ENCODE results near the gene TMEM187.

The TMEM187 gene

GRCh38 chrX:153995504-153995903 is 22.9 kb downstream of the TMEM187 start:
- Histone ChIP-seq H3K79me2 (no peaks in the 10 kb centered on the region), H2AFZ (no peak overlapping the region), H3K4me2 (ENCODE audit: low read length) (no peak overlapping the region), H3K36me3 (ENCODE audit: control insufficient read depth, insufficient read depth, low read length) (no peaks in the 10 kb centered on the region), H3K9ac (no peak overlapping the region), H3K4me1 (no peaks in the 10 kb centered on the region), H3K9me3 (ENCODE audit: control insufficient read depth, low read length) (no peaks in the 10 kb centered on the region), H3K4me3 (ENCODE audit: low read depth, low read length) (no peak overlapping the region), H3K27ac (no peak overlapping the region), H3K27me3 (ENCODE audit: control insufficient read depth, insufficient read depth, low read length) (no peaks in the 10 kb centered on the region)
- TF ChIP-seq CTCF (IDR thresholded peaks at IDR 0.05) = no peak

- no peaks in the 10 kb centered on the region for H3K4me1 ChIP-seq
- H3K9ac ChIP-seq = no peak overlapping the region
- H3K79me2 ChIP-seq = no peaks in the 10 kb centered on the region
- H3K4me2 ChIP-seq (ENCODE audit: low read length) = no peak overlapping the region
- no peak overlapping the region for H3K27ac ChIP-seq
- H3K36me3 ChIP-seq (ENCODE audit: control insufficient read depth, insufficient read depth, low read length) = no peaks in the 10 kb centered on the region
- H3K27me3 ChIP-seq (ENCODE audit: control insufficient read depth, insufficient read depth, low read length) = no peaks in the 10 kb centered on the region
- H3K4me3 ChIP-seq (ENCODE audit: low read depth, low read length) = no peak overlapping the region
- H2AFZ ChIP-seq = no peak overlapping the region
- H3K9me3 ChIP-seq (ENCODE audit: control insufficient read depth, low read length) = no peaks in the 10 kb centered on the region
- no peak for TF ChIP-seq CTCF (IDR thresholded peaks at IDR 0.05)
Observed at GRCh38 chrX:153999359-154000037, 26.9 kb downstream of the TMEM187 start.

- Histone ChIP-seq H3K4me3 (ENCODE audit: low read depth, low read length) (no peak overlapping the region), H2AFZ (no peak overlapping the region), H3K9me3 (ENCODE audit: control insufficient read depth, low read length) (no peaks in the 10 kb centered on the region), H3K9ac (no peak overlapping the region), H3K36me3 (ENCODE audit: control insufficient read depth, insufficient read depth, low read length) (no peaks in the 10 kb centered on the region), H3K27me3 (ENCODE audit: control insufficient read depth, insufficient read depth, low read length) (no peaks in the 10 kb centered on the region), H3K4me2 (ENCODE audit: low read length) (no peak overlapping the region), H3K27ac (no peak overlapping the region), H3K4me1 (no peaks in the 10 kb centered on the region), H3K79me2 (no peaks in the 10 kb centered on the region)
- no peak for TF ChIP-seq CTCF (IDR thresholded peaks at IDR 0.05)
Observed at GRCh38 chrX:154000051-154000450, 27.5 kb downstream of the TMEM187 start.

GRCh38 chrX:154002215-154002719 is 29.7 kb downstream of the TMEM187 start:
- Histone ChIP-seq H3K4me1 (no peaks in the 10 kb centered on the region), H3K79me2 (no peaks in the 10 kb centered on the region), H3K9me3 (ENCODE audit: control insufficient read depth, low read length) (no peaks in the 10 kb centered on the region), H2AFZ (no peak overlapping the region), H3K9ac (no peak overlapping the region), H3K27ac (no peak overlapping the region), H3K4me2 (ENCODE audit: low read length) (no peak overlapping the region), H3K36me3 (ENCODE audit: control insufficient read depth, insufficient read depth, low read length) (no peaks in the 10 kb centered on the region), H3K4me3 (ENCODE audit: low read depth, low read length) (no peak overlapping the region), H3K27me3 (ENCODE audit: control insufficient read depth, insufficient read depth, low read length) (no peaks in the 10 kb centered on the region)
- TF ChIP-seq CTCF (IDR thresholded peaks at IDR 0.05) = no peak

- TF ChIP-seq CTCF (IDR thresholded peaks at IDR 0.05) = no peak
- Histone ChIP-seq H3K27me3 (ENCODE audit: control insufficient read depth, insufficient read depth, low read length) (no peaks in the 10 kb centered on the region), H3K79me2 (no peaks in the 10 kb centered on the region), H3K4me3 (ENCODE audit: low read depth, low read length) (no peak overlapping the region), H2AFZ (no peak overlapping the region), H3K9me3 (ENCODE audit: control insufficient read depth, low read length) (no peaks in the 10 kb centered on the region), H3K36me3 (ENCODE audit: control insufficient read depth, insufficient read depth, low read length) (no peaks in the 10 kb centered on the region), H3K4me1 (no peaks in the 10 kb centered on the region), H3K27ac (no peak overlapping the region), H3K9ac (no peak overlapping the region), H3K4me2 (ENCODE audit: low read length) (no peak overlapping the region)
Observed at GRCh38 chrX:154004315-154004714, 31.8 kb downstream of the TMEM187 start.
